ENCODE measurements around the gene PIK3C2B.
A peak's percentile ranks its signal among the peaks of the same experiment; 100 is the strongest.
"Not testable (repeated sequence)": the region's sequence is repeated elsewhere in the genome, so short reads cannot be mapped to it uniquely, and the experiment has no call there.

PIK3C2B gene

GRCh38 chr1:204494281-204495077 is at the start of gene PIK3C2B:
Gene PIK3C2B (minus strand): TSS chr1:204494805. CDS start chr1:204469802, 25,003 bp downstream.
- DNase-seq (ENCODE audit: low spot score): peak; percentile 89

- no peak for DNase-seq (ENCODE audit: low spot score)
Measured at GRCh38 chr1:204544321-204544720, 49.7 kb upstream of the PIK3C2B start.

- no peak for DNase-seq (ENCODE audit: low spot score)
Measured at GRCh38 chr1:204541626-204542025, 47.0 kb upstream of the PIK3C2B start.

- DNase-seq (ENCODE audit: low spot score): no peak
Measured at GRCh38 chr1:204532832-204533231, 38.2 kb upstream of the PIK3C2B start.

GRCh38 chr1:204530932-204531331 is 36.3 kb upstream of the PIK3C2B start:
- no peak for DNase-seq (ENCODE audit: low spot score)

- no peak for DNase-seq (ENCODE audit: low spot score)
Measured at GRCh38 chr1:204529371-204529895, 34.8 kb upstream of the PIK3C2B start.

GRCh38 chr1:204528677-204529076 is 34.1 kb upstream of the PIK3C2B start:
- no peak for DNase-seq (ENCODE audit: low spot score)

- no peak for DNase-seq (ENCODE audit: low spot score)
Measured at GRCh38 chr1:204528241-204528640, 33.6 kb upstream of the PIK3C2B start.

GRCh38 chr1:204524986-204525385 is 30.4 kb upstream of the PIK3C2B start:
- no peak for DNase-seq (ENCODE audit: low spot score)

GRCh38 chr1:204523605-204524215 is 29.1 kb upstream of the PIK3C2B start:
- DNase-seq (ENCODE audit: low spot score): no peak

GRCh38 chr1:204521941-204522521 is 27.4 kb upstream of the PIK3C2B start:
- DNase-seq (ENCODE audit: low spot score): not testable (repeated sequence)

GRCh38 chr1:204520834-204521709 is 26.5 kb upstream of the PIK3C2B start:
- no peak for DNase-seq (ENCODE audit: low spot score)

- not testable (repeated sequence) for DNase-seq (ENCODE audit: low spot score)
Measured at GRCh38 chr1:204517382-204517781, 22.8 kb upstream of the PIK3C2B start.

- DNase-seq (ENCODE audit: low spot score): peak; percentile 97
Measured at GRCh38 chr1:204516180-204516879, 21.7 kb upstream of the PIK3C2B start, which contains the start of gene MDM4. Gene MDM4 (plus strand): TSS chr1:204516406. CDS start chr1:204525519, 9,113 bp downstream.

GRCh38 chr1:204514828-204515227 is 20.2 kb upstream of the PIK3C2B start:
- no peak for DNase-seq (ENCODE audit: low spot score)

- no peak for DNase-seq (ENCODE audit: low spot score)
Measured at GRCh38 chr1:204513117-204513716, 18.6 kb upstream of the PIK3C2B start.

- no peak for DNase-seq (ENCODE audit: low spot score)
Measured at GRCh38 chr1:204511366-204511765, 16.8 kb upstream of the PIK3C2B start.

GRCh38 chr1:204509186-204509635 is 14.6 kb upstream of the PIK3C2B start:
- no peak for DNase-seq (ENCODE audit: low spot score)

GRCh38 chr1:204507317-204508105 is 12.9 kb upstream of the PIK3C2B start:
- peak; percentile 34 for DNase-seq (ENCODE audit: low spot score)

- DNase-seq (ENCODE audit: low spot score): peak; percentile 73
Measured at GRCh38 chr1:204506969-204507316, 12.3 kb upstream of the PIK3C2B start.
